ENCODE data around the gene GRIK1. TPM values are rescaled to one million over a fixed set of nuclear protein-coding genes. Genes with fewer than 3 reads are reported as not detected.

Gene GRIK1
- total RNA-seq, 4 donors from 2014 or later: 0.15 to 0.29 (median 0.27) TPM; not detected in 1

DNA sequence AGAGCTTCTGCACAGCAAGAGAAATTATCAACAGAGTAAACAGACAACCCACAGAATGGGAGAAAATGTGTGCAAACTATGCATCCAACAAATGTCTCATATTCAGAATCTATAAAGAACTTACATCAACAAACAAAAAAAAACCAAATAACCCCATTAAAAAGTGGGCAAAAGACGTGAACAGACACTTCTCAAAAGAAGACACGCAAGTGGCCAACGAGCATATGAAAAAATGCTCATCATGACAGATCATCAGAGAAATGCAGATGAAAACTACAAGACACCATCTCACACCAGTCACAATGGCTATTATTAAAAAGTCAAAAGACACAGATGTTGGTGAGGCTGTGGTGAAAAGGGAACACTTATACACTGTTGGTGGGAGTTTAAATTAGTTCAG, 257.0 kb downstream of the GRIK1 start:
- no peak for TF ChIP-seq POLR2A (IDR thresholded peaks at IDR 0.05)
- TF ChIP-seq, protein P1, sequence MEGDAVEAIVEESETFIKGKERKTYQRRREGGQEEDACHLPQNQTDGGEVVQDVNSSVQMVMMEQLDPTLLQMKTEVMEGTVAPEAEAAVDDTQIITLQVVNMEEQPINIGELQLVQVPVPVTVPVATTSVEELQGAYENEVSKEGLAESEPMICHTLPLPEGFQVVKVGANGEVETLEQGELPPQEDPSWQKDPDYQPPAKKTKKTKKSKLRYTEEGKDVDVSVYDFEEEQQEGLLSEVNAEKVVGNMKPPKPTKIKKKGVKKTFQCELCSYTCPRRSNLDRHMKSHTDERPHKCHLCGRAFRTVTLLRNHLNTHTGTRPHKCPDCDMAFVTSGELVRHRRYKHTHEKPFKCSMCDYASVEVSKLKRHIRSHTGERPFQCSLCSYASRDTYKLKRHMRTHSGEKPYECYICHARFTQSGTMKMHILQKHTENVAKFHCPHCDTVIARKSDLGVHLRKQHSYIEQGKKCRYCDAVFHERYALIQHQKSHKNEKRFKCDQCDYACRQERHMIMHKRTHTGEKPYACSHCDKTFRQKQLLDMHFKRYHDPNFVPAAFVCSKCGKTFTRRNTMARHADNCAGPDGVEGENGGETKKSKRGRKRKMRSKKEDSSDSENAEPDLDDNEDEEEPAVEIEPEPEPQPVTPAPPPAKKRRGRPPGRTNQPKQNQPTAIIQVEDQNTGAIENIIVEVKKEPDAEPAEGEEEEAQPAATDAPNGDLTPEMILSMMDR (IDR thresholded peaks at IDR 0.05): no peak
- 87 to 89% methylated on average over 3 of the region's 3 CpGs for WGBS, 2 donors
- intact Hi-C loops (cut with DNase I): no loop called here
- no peaks in the 10 kb centered on the region for H3K27me3 ChIP-seq
- H3K4me1 ChIP-seq: no peaks in the 10 kb centered on the region
- DNase-seq: no peak
- H3K36me3 ChIP-seq: no peaks in the 10 kb centered on the region
- no peaks in the 10 kb centered on the region for H3K9me3 ChIP-seq
- no peak overlapping the region for H3K4me3 ChIP-seq (replicated peaks in 1 of 3)
- no peak overlapping the region for H3K27ac ChIP-seq

DNA sequence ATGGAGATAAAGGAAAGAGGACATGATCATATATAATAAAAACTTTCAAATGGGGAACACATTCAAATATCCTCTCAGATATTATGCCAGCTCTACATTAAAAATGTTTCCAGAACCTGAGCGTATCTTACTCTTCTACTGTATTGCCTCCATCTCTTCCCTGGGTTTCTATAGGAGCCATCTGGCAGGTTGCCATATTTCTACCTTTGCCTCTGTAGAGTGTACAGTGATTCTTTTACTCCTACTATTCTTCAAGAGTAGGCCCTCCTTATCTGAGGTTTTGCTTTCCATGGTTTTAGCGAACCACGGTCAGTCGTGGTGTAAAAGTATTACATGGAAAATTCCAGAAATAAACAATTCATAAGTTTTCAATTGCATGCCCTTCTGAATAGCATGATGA, 259.5 kb downstream of the GRIK1 start:
- WGBS, 2 donors: 82 to 98% methylated on average over 4 of the region's 4 CpGs
- H3K9me3 ChIP-seq: no peaks in the 10 kb centered on the region
- H3K27ac ChIP-seq: no peak overlapping the region
- no peak overlapping the region for H3K4me3 ChIP-seq (replicated peaks in 1 of 3)
- H3K36me3 ChIP-seq: no peaks in the 10 kb centered on the region
- TF ChIP-seq, protein P1 (IDR thresholded peaks at IDR 0.05): no peak
- TF ChIP-seq POLR2A (IDR thresholded peaks at IDR 0.05): no peak
- no peak for DNase-seq
- intact Hi-C loops (cut with DNase I): no loop called here
- no peaks in the 10 kb centered on the region for H3K27me3 ChIP-seq
- H3K4me1 ChIP-seq: no peaks in the 10 kb centered on the region

DNA sequence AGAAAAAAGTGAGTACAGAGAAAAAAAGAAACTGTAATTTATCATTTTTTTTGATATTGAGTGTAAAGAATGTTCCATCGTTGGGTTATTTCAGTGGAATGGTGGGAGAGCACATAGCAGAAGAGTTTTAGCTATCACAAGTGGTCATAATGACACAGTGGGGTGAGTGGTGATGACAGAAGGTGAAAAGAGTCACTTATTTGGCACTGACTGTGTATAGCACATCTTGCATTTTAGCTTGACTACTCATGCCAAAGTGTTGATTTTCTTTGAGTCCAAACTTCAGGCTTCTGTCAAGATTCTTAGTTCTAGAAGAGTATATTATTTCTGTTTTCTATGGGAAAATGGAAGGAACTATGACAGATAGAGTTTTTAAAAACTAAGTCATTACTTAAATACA, 261.2 kb downstream of the GRIK1 start:
- Histone ChIP-seq H3K27ac (no peak overlapping the region), H3K27me3 (no peaks in the 10 kb centered on the region), H3K4me3 (replicated peaks in 1 of 3) (no peak overlapping the region), H3K36me3 (no peaks in the 10 kb centered on the region), H3K4me1 (no peaks in the 10 kb centered on the region), H3K9me3 (no peaks in the 10 kb centered on the region)
- TF ChIP-seq, protein P1 (IDR thresholded peaks at IDR 0.05): no peak
- TF ChIP-seq POLR2A (IDR thresholded peaks at IDR 0.05): no peak
- 70 to 82% methylated on average over 1 of the region's 1 CpG for WGBS, 2 donors
- DNase-seq: no peak
- intact Hi-C loops (cut with DNase I): no loop called here

DNA sequence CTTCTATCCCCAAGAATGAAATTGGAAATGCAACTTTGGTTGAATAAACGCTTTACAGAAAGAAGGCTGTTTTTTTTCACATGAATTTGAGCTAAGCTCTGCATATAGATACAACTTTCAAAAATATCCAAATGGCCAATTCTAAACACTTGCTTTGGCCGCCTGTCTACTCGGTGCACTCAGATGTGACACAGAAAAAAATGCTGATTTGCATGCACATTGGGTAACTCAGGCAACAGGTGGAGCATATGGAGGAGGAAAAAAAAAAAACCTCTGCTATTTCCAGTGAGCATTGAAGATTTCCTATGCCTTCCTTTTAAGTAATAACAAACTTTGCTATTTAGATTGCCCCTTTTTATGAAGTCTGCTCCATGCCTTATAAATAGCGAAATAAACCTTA, 262.5 kb downstream of the GRIK1 start:
- WGBS, 2 donors: 71 to 78% methylated on average over 4 of the region's 4 CpGs
- TF ChIP-seq, protein P1 (IDR thresholded peaks at IDR 0.05): no peak
- TF ChIP-seq POLR2A (IDR thresholded peaks at IDR 0.05): no peak
- H3K4me1 ChIP-seq: no peaks in the 10 kb centered on the region
- H3K4me3 ChIP-seq (replicated peaks in 1 of 3): no peak overlapping the region
- no peaks in the 10 kb centered on the region for H3K9me3 ChIP-seq
- no peak for DNase-seq
- no peaks in the 10 kb centered on the region for H3K27me3 ChIP-seq
- intact Hi-C loops (cut with DNase I): no loop called here
- H3K36me3 ChIP-seq: no peaks in the 10 kb centered on the region
- no peak overlapping the region for H3K27ac ChIP-seq

DNA sequence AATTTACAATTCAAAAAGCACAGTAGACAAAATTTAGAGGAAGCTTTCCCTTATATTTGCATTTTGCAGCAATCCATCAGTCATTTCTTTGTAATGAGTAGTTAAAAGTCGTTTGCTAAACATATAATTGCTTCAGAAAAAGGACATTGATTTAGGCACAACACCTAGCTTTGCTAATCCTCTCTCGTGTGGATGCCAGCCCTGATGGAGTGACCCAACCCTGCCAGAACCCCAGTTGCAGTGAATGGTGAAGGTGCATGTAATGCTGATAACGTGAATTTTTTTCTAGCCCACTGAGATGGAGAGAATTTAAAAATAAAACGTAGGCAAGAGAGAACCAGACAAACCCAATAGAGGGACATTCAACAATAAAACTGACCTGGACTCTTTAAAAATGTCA, 263.4 kb downstream of the GRIK1 start:
- Histone ChIP-seq H3K4me1 (no peaks in the 10 kb centered on the region), H3K9me3 (no peaks in the 10 kb centered on the region), H3K27me3 (no peaks in the 10 kb centered on the region), H3K27ac (no peak overlapping the region), H3K36me3 (no peaks in the 10 kb centered on the region), H3K4me3 (replicated peaks in 1 of 3) (no peak overlapping the region)
- intact Hi-C loops (cut with DNase I): no loop called here
- TF ChIP-seq POLR2A (IDR thresholded peaks at IDR 0.05): no peak
- TF ChIP-seq, protein P1 (IDR thresholded peaks at IDR 0.05): no peak
- DNase-seq: no peak
- WGBS, 2 donors: 51 to 57% methylated on average over 4 of the region's 4 CpGs

Data from thyroid gland (tissue), 4 donors.